HFF-Myc (cell line): Measurements from ENCODE around the gene SLC7A7.
"Not testable (repeated sequence)": the region's sequence is repeated elsewhere in the genome, so short reads cannot be mapped to it uniquely, and the experiment has no call there.

Experiments
- DNase-seq: peaks from one replicate; pipeline ENCODE4 v3.0.0-alpha.2; 2011; ENCODE audit warnings: low read depth; ENCODE audit errors: extremely low read depth
- H3K4me3 ChIP-seq: replicated peaks from 2 replicates; pipeline ENCODE4 v1.5.1; 2011; ENCODE audit warnings: low read depth, mild to moderate bottlenecking, control low read depth, low read length
- CTCF ChIP-seq: IDR thresholded peaks from 2 replicates; pipeline ENCODE4 v1.5.1; 2012; ENCODE audit warnings: mild to moderate bottlenecking, low read depth, low read length, control low read depth; ENCODE audit errors: missing control alignments

The SLC7A7 gene

GRCh38 chr14:22748206-22748605, 67.0 kb downstream of the SLC7A7 start:
- TF ChIP-seq CTCF = no peak
- DNase-seq = no peak
- no peak overlapping the region for H3K4me3 ChIP-seq

GRCh38 chr14:22747769-22748168, 67.5 kb downstream of the SLC7A7 start:
- DNase-seq = no peak
- no peak for TF ChIP-seq CTCF

GRCh38 chr14:22740020-22740419, 75.2 kb downstream of the SLC7A7 start:
- no peak for TF ChIP-seq CTCF
- H3K4me3 ChIP-seq = no peak overlapping the region
- DNase-seq = no peak

More at GRCh38 chr14:22747769-22748168, 67.5 kb downstream of the SLC7A7 start:
- H3K4me3 ChIP-seq = no peak overlapping the region

GRCh38 chr14:22739423-22739822, 75.8 kb downstream of the SLC7A7 start:
- H3K4me3 ChIP-seq = no peak overlapping the region
- TF ChIP-seq CTCF = no peak
- no peak for DNase-seq

- H3K4me3 ChIP-seq = no peak overlapping the region
- no peak for DNase-seq
- no peak for TF ChIP-seq CTCF
Measured at GRCh38 chr14:22737052-22737451, 78.2 kb downstream of the SLC7A7 start.

GRCh38 chr14:22736384-22736783, 78.9 kb downstream of the SLC7A7 start:
- H3K4me3 ChIP-seq, DNase-seq: not testable (repeated sequence)

- H3K4me3 ChIP-seq = no peak overlapping the region
- no peak for DNase-seq
- no peak for TF ChIP-seq CTCF
Measured at GRCh38 chr14:22735096-22735495, 80.1 kb downstream of the SLC7A7 start.
